Measurements from ENCODE around the gene LRRC70.
"Not testable (repeated sequence)": the region's sequence is repeated elsewhere in the genome, so short reads cannot be mapped to it uniquely, and the experiment has no call there.

The LRRC70 gene

GRCh38 chr5:62578540-62578939 is at the start of gene LRRC70:
TSS of gene LRRC70 (plus strand) at chr5:62578819. CDS start at chr5:62579439, 620 bp downstream.
- no peak for DNase-seq

GRCh38 chr5:62533597-62533996 is 45.0 kb upstream of the LRRC70 start:
- no peak for DNase-seq

- DNase-seq, result no peak
These were observed 44.0 kb upstream of the LRRC70 start for GRCh38 chr5:62534461-62535236.

GRCh38 chr5:62536232-62536631 is 42.4 kb upstream of the LRRC70 start:
- DNase-seq, result no peak

- no peak for DNase-seq
These were observed 41.8 kb upstream of the LRRC70 start for GRCh38 chr5:62536783-62537182.

GRCh38 chr5:62538017-62538942 is 40.3 kb upstream of the LRRC70 start:
- no peak for DNase-seq

- no peak for DNase-seq
These were observed 35.9 kb upstream of the LRRC70 start for GRCh38 chr5:62542720-62543119.

- no peak for DNase-seq
These were observed 30.5 kb upstream of the LRRC70 start for GRCh38 chr5:62547945-62548630.

GRCh38 chr5:62550103-62550502 is 28.5 kb upstream of the LRRC70 start:
- no peak for DNase-seq

GRCh38 chr5:62555930-62556329 is 22.7 kb upstream of the LRRC70 start:
- no peak for DNase-seq

GRCh38 chr5:62558941-62559340 is 19.7 kb upstream of the LRRC70 start:
- no peak for DNase-seq

- no peak for DNase-seq
These were observed 17.8 kb upstream of the LRRC70 start for GRCh38 chr5:62560786-62561185.

GRCh38 chr5:62561896-62562295 is 16.7 kb upstream of the LRRC70 start:
- DNase-seq, result no peak

- DNase-seq, result no peak
These were observed 15.8 kb upstream of the LRRC70 start for GRCh38 chr5:62562867-62563266.

GRCh38 chr5:62564101-62564500 is 14.5 kb upstream of the LRRC70 start:
- DNase-seq, result no peak

- DNase-seq, result not testable (repeated sequence)
These were observed 12.9 kb upstream of the LRRC70 start for GRCh38 chr5:62565740-62566139.

GRCh38 chr5:62568143-62568542 is 10.5 kb upstream of the LRRC70 start:
- no peak for DNase-seq

- DNase-seq, result no peak
These were observed 9.7 kb upstream of the LRRC70 start for GRCh38 chr5:62568800-62569432.

GRCh38 chr5:62569470-62569869 is 9.1 kb upstream of the LRRC70 start:
- DNase-seq, result no peak

GRCh38 chr5:62572918-62573514 is 5.6 kb upstream of the LRRC70 start:
- no peak for DNase-seq

GRCh38 chr5:62574599-62574998 is 4.0 kb upstream of the LRRC70 start:
- no peak for DNase-seq

- DNase-seq, result no peak
These were observed 3.6 kb upstream of the LRRC70 start for GRCh38 chr5:62575066-62575465.

Measured in activated CD4-positive, CD25-positive, alpha-beta regulatory T cell treated with anti-CD3 and anti-CD28 coated beads, Interleukin-2, amount 50 U/mL, for 72 hours (primary cell).